ENCODE measurements around the gene DXO. TPM values are rescaled to one million over a fixed set of nuclear protein-coding genes. Genes with fewer than 3 reads are reported as not detected.

The DXO gene
- 20.1 TPM for total RNA-seq

GRCh38 chr6:31971993-31972708 is at the start of gene DXO:
TSS of gene DXO (minus strand) at chr6:31972138. CDS start at chr6:31971675, 463 bp downstream.

GRCh38 chr6:32014547-32014946 is 42.6 kb upstream of the DXO start, which contains the start of gene C4B:
TSS of gene C4B (plus strand) at chr6:32014795. CDS start at chr6:32014846, 51 bp downstream.

GRCh38 chr6:31981744-31982143 is 9.8 kb upstream of the DXO start, which contains the start of gene C4A:
TSS of gene C4A (plus strand) at chr6:31982057. CDS start at chr6:31982108, 51 bp downstream.

GRCh38 chr6:31958741-31959739 is 12.9 kb downstream of the DXO start, which contains the start of the genes NELFE and SKIC2:
TSS of gene NELFE (minus strand) at chr6:31958971. CDS start at chr6:31958446, 525 bp downstream.
TSS of gene SKIC2 (plus strand) at chr6:31959175. CDS start at chr6:31959193, 18 bp downstream.

GRCh38 chr6:31945507-31946369 is 26.2 kb downstream of the DXO start, which contains the start of gene CFB:
TSS of gene CFB (plus strand) at chr6:31946095. CDS start at chr6:31946222, 127 bp downstream.

GRCh38 chr6:31927242-31927862 is 44.6 kb downstream of the DXO start, which contains the start of gene C2:
TSS of gene C2 (plus strand) at chr6:31927717. CDS start at chr6:31927753, 36 bp downstream.

Small RNA genes within 50 kb of the gene (small RNA-seq; reads per million reads assigned to genes)
- gene AL645922.1 (ENCODE audit: low replicate concordance), result not detected

Other genes with a start within 250 kb of the DXO start
- gene MPIG6B, start 248.8 kb downstream of the DXO start, total RNA-seq, result 4.7 TPM
- gene DDAH2, start 242.8 kb downstream of the DXO start, total RNA-seq, result 121 TPM
- gene CLIC1, start 235.6 kb downstream of the DXO start, total RNA-seq, result 227 TPM
- 18.9 TPM for gene MSH5, start 232.1 kb downstream of the DXO start, total RNA-seq
- 4.3 TPM for gene SAPCD1, start 209.5 kb downstream of the DXO start, total RNA-seq
- 8.6 TPM for gene VWA7, start 194.8 kb downstream of the DXO start, total RNA-seq
- gene VARS1, start 176.4 kb downstream of the DXO start, total RNA-seq, result 38.8 TPM
- 33.5 TPM for gene LSM2, start 165.2 kb downstream of the DXO start, total RNA-seq
- 2.9 TPM for gene HSPA1L, start 156.9 kb downstream of the DXO start, total RNA-seq
- 1,222 TPM for gene HSPA1A, start 156.6 kb downstream of the DXO start, total RNA-seq
- gene HSPA1B, start 144.4 kb downstream of the DXO start, total RNA-seq, result 1,232 TPM
- gene NEU1, start 109.3 kb downstream of the DXO start, total RNA-seq, result 46.4 TPM
- 28.4 TPM for gene SLC44A4, start 93.1 kb downstream of the DXO start, total RNA-seq
- gene EHMT2, start 74.4 kb downstream of the DXO start, total RNA-seq, result 71.4 TPM
- 14.4 TPM for gene ZBTB12, start 70.1 kb downstream of the DXO start, total RNA-seq
- gene C2, start 44.4 kb downstream of the DXO start, total RNA-seq, result 7.1 TPM
- gene CFB, start 26.0 kb downstream of the DXO start, total RNA-seq, result 9.9 TPM
- gene NELFE, start 13.2 kb downstream of the DXO start, total RNA-seq, result 50.0 TPM
- gene SKIC2, start 13.0 kb downstream of the DXO start, total RNA-seq, result 53.5 TPM
- gene C4A, start 9.9 kb upstream of the DXO start, total RNA-seq, result 48.4 TPM
- 45.4 TPM for gene C4B, start 42.7 kb upstream of the DXO start, total RNA-seq
- 0.64 TPM for gene CYP21A2, start 66.3 kb upstream of the DXO start, total RNA-seq
- gene TNXB, start 137.2 kb upstream of the DXO start, total RNA-seq, result 52.8 TPM
- gene ATF6B, start 156.1 kb upstream of the DXO start, total RNA-seq, result 49.8 TPM
- 4.4 TPM for gene FKBPL, start 158.2 kb upstream of the DXO start, total RNA-seq
- 1.9 TPM for gene PRRT1, start 179.8 kb upstream of the DXO start, total RNA-seq
- gene PPT2, start 182.0 kb upstream of the DXO start, total RNA-seq, result 39.3 TPM
- gene EGFL8, start 192.5 kb upstream of the DXO start, total RNA-seq, result 14.0 TPM
- 29.7 TPM for gene AGPAT1, start 203.9 kb upstream of the DXO start, total RNA-seq
- gene RNF5, start 206.3 kb upstream of the DXO start, total RNA-seq, result 65.9 TPM
- gene AGER, start 212.1 kb upstream of the DXO start, total RNA-seq, result 6.0 TPM
- gene PBX2, start 218.1 kb upstream of the DXO start, total RNA-seq, result 86.2 TPM
- gene GPSM3, start 220.5 kb upstream of the DXO start, total RNA-seq, result 7.8 TPM